HEK293T (cell line): ENCODE measurements around the gene MMP20.

Experiments
- BHLHE40 ChIP-seq: fragments of 450-650 bp; IDR thresholded peaks from 2 replicates; pipeline ENCODE4 v1.6.1; 2016; ENCODE audit warnings: mild to moderate bottlenecking, moderate library complexity, borderline replicate concordance
- FOXA1 ChIP-seq: fragments of 450-650 bp; IDR thresholded peaks from 2 replicates; pipeline ENCODE4 v1.6.1; 2016; ENCODE audit warnings: mild to moderate bottlenecking
- HDGF ChIP-seq: fragments of 450-650 bp; IDR thresholded peaks from 2 replicates; pipeline ENCODE4 v1.6.1; 2017; ENCODE audit warnings: antibody characterized with exemption, borderline replicate concordance
- LEF1 ChIP-seq: fragments of 450-650 bp; IDR thresholded peaks from 2 replicates; pipeline ENCODE4 v1.6.1; 2017; ENCODE audit warnings: mild to moderate bottlenecking, borderline replicate concordance
- PKNOX1 ChIP-seq: fragments of 450-650 bp; IDR thresholded peaks from 2 replicates; pipeline ENCODE4 v1.6.1; 2016
- SP1 ChIP-seq: fragments of 450-650 bp; IDR thresholded peaks from 2 replicates; pipeline ENCODE4 v1.6.1; 2017
- TARDBP ChIP-seq: fragments of 450-650 bp; IDR thresholded peaks from 2 replicates; pipeline ENCODE4 v1.6.1; 2016

- no peak for TF ChIP-seq HDGF
- no peak for TF ChIP-seq SP1
- TF ChIP-seq BHLHE40: no peak
- no peak for TF ChIP-seq PKNOX1
- TF ChIP-seq FOXA1: no peak
- TF ChIP-seq LEF1: no peak
- no peak for TF ChIP-seq TARDBP
Observed at GRCh38 chr11:102654761-102655160, 29.6 kb upstream of the MMP20 start.
